SK-N-MC (cell line): ENCODE measurements around the gene CLSTN2.

ENCODE experiments used
- DNase-seq: peaks from one replicate; pipeline ENCODE4 v3.0.0-alpha.2; 2011; ENCODE audit warnings: low read depth, low spot score
- H3K27ac ChIP-seq: fragments of 200-600 bp; sonication (generic); 2 replicates; pipeline ENCODE4 v1.5.1; 2016; ENCODE audit warnings: mixed run types
- H3K36me3 ChIP-seq: fragments of 200-600 bp; sonication (generic); 2 replicates; pipeline ENCODE4 v1.6.1; 2017; ENCODE audit warnings: antibody characterized with exemption, low read length, mixed read lengths; ENCODE audit not compliant: insufficient read depth
- H3K4me3 ChIP-seq: fragments of 200-600 bp; sonication (generic); 2 replicates; pipeline ENCODE4 v1.5.1; 2016
- H3K9ac ChIP-seq: fragments of 200-600 bp; sonication (generic); 2 replicates; pipeline ENCODE4 v1.8.0; 2017; ENCODE audit warnings: mixed run types, mixed read lengths; ENCODE audit not compliant: insufficient read length
- H3K9me3 ChIP-seq: fragments of 200-600 bp; sonication (generic); 2 replicates; pipeline ENCODE4 v1.6.1; 2017; ENCODE audit warnings: low read depth, mild to moderate bottlenecking, antibody characterized with exemption, low read length, moderate library complexity, mixed read lengths
- EZH2 ChIP-seq: fragments of 200-600 bp; sonication (generic); IDR thresholded peaks from one replicate; pipeline ENCODE4 v1.6.1; 2017; ENCODE audit warnings: antibody characterized with exemption
- FOXP2 ChIP-seq: optimal IDR thresholded peaks from 2 replicates; pipeline ENCODE3; 2011; ENCODE audit warnings: mild to moderate bottlenecking, moderate library complexity; ENCODE audit not compliant: insufficient read depth; ENCODE audit errors: extremely low read length, control extremely low read depth
- POLR2AphosphoS5 ChIP-seq: IDR thresholded peaks from 2 replicates; pipeline ENCODE4 v1.6.1; 2012; ENCODE audit warnings: mild to moderate bottlenecking, low read depth, low read length, borderline replicate concordance

CLSTN2 gene

GRCh38 chr3:140167600-140168281 is 232.8 kb downstream of the CLSTN2 start:
- TF ChIP-seq EZH2 (no peak), FOXP2 (no peak), POLR2AphosphoS5 (no peak)
- DNase-seq, result no peak
- Histone ChIP-seq H3K27ac (no peak overlapping the region), H3K9ac (no peak overlapping the region), H3K9me3 (peaks cover 6% of the 10 kb centered on the region; the same call in 1 of the 2 replicates), H3K36me3 (peaks cover 5% of the 10 kb centered on the region; the same call in 1 of the 2 replicates), H3K4me3 (no peak overlapping the region)

DNA sequence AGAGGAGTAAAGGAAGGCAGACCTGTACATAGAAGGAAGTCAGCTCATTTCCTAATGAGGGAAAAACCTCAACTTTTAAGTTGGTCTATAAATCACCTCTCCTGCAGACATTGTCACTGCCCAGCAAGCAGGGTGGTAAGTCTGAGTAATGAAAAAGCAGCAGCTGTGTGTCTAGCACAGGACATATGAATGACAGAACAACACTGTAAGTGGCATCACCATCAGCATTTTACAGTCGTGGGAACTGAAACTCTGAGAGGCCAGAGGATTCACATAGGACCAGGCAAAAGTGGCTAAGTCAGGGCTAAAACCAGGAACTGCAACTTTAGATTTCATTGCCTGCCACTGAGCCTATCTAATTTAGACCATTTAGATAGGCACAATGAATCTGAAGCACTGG is 235.6 kb downstream of the CLSTN2 start:
- no peak for TF ChIP-seq FOXP2
- DNase-seq, result no peak

DNA sequence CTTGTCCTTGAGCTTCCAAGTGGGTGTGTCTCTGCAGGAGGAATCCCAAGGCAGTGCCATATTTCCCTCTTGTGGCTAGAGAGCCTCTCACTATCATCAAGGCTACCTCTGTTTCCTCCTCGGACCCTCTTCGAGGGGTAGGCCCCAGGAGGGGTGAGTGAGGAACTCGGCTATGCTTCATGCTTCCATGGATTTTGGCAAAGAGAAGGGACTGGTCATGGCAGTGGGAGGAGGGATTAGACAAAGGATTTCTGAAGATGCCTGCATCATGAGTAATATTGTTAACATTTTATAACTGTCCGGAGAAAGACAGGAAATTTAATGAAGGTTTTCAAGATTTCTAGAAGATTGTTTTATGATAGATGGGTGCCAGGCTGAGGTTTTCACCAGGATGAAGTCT is 241.5 kb downstream of the CLSTN2 start:
- H3K9me3 ChIP-seq, result no peaks in the 10 kb centered on the region

More for the DNA sequence above, 235.6 kb downstream of the CLSTN2 start:
- Histone ChIP-seq H3K36me3 (peaks cover 5% of the 10 kb centered on the region; the same call in 1 of the 2 replicates), H3K9ac (no peak overlapping the region), H3K4me3 (no peak overlapping the region), H3K9me3 (peaks cover 6% of the 10 kb centered on the region; the same call in 1 of the 2 replicates), H3K27ac (no peak overlapping the region)

GRCh38 chr3:140177943-140178342 is 243.0 kb downstream of the CLSTN2 start:
- no peak for DNase-seq

More for the DNA sequence above, 241.5 kb downstream of the CLSTN2 start:
- no peak overlapping the region for H3K9ac ChIP-seq
- no peaks in the 10 kb centered on the region for H3K36me3 ChIP-seq
- no peak for TF ChIP-seq POLR2AphosphoS5
- TF ChIP-seq FOXP2, result no peak
- no peak for TF ChIP-seq EZH2
- H3K4me3 ChIP-seq, result no peak overlapping the region
- DNase-seq, result no peak
- H3K27ac ChIP-seq, result no peak overlapping the region

DNA sequence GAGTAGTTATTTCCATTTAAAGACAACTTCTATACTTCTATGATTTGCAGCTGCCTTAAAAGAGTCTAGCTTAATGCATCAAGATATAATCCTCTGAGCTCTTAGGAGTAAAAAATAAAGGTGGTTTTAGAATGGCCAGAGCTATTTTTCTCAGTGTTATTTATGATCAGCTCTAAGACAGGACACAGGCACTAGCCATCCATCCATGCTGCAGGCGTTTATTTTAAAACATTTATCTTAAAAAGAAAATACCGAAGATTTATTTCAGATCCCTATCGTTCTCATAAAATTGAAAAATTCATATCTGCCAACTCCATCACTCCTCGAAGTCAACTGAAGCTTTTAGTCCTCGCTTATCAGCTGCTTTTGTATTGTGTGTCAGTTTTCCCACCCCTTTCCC is 243.5 kb downstream of the CLSTN2 start:
- TF ChIP-seq POLR2AphosphoS5 (no peak), EZH2 (no peak), FOXP2 (no peak)
- no peak overlapping the region for H3K4me3 ChIP-seq
- no peak overlapping the region for H3K9ac ChIP-seq
- H3K9me3 ChIP-seq, result no peaks in the 10 kb centered on the region
- no peak overlapping the region for H3K27ac ChIP-seq
- no peak for DNase-seq
- H3K36me3 ChIP-seq, result no peaks in the 10 kb centered on the region

More at GRCh38 chr3:140177943-140178342, 243.0 kb downstream of the CLSTN2 start:
- TF ChIP-seq FOXP2 (no peak), POLR2AphosphoS5 (no peak), EZH2 (no peak)
- Histone ChIP-seq H3K9ac (no peak overlapping the region), H3K4me3 (no peak overlapping the region), H3K9me3 (no peaks in the 10 kb centered on the region), H3K27ac (no peak overlapping the region), H3K36me3 (no peaks in the 10 kb centered on the region)

- H3K27ac ChIP-seq, result no peak overlapping the region
- no peak for DNase-seq
Observed at GRCh38 chr3:140180603-140181002, 245.6 kb downstream of the CLSTN2 start.

DNA sequence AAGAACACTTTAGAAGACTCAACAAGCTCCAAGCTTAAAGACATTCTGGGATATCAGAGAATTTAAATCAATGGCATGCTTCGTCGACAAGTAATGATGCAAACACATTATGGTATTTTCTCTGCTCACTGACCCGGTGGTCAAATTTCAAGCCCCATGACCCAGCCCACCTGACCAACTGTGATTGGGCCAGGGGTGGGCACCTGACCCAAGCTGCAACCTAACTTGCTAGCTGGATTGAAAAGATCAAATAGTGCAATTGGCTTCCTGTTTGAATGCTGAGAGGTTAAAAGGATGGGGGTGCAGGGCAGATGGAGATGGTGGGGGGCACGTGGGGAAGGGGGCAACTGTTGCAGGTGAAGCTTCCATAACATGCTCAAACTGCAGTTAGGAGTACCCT is 250.4 kb downstream of the CLSTN2 start:
- Histone ChIP-seq H3K27ac (no peak overlapping the region), H3K9me3 (no peaks in the 10 kb centered on the region), H3K4me3 (no peak overlapping the region), H3K36me3 (no peaks in the 10 kb centered on the region), H3K9ac (no peak overlapping the region)
- TF ChIP-seq EZH2, result no peak
- no peak for TF ChIP-seq POLR2AphosphoS5
- no peak for TF ChIP-seq FOXP2
- no peak for DNase-seq

More at GRCh38 chr3:140180603-140181002, 245.6 kb downstream of the CLSTN2 start:
- Histone ChIP-seq H3K9ac (no peak overlapping the region), H3K9me3 (no peaks in the 10 kb centered on the region), H3K4me3 (no peak overlapping the region), H3K36me3 (no peaks in the 10 kb centered on the region)
- TF ChIP-seq FOXP2, result no peak
- TF ChIP-seq EZH2, result no peak
- TF ChIP-seq POLR2AphosphoS5, result no peak

- H3K4me3 ChIP-seq, result no peak overlapping the region
- H3K27ac ChIP-seq, result no peak overlapping the region
- H3K9ac ChIP-seq, result no peak overlapping the region
- no peaks in the 10 kb centered on the region for H3K36me3 ChIP-seq
- no peaks in the 10 kb centered on the region for H3K9me3 ChIP-seq
- DNase-seq, result no peak
- TF ChIP-seq POLR2AphosphoS5 (no peak), FOXP2 (no peak), EZH2 (no peak)
Observed at GRCh38 chr3:140186421-140186920, 251.5 kb downstream of the CLSTN2 start.
